Measurements from ENCODE around the gene SRRT.

GRCh38 chr7:100893318-100893895, 18.5 kb downstream of the SRRT start:
- TF ChIP-seq CTCF (IDR thresholded peaks at IDR 0.05) = no peak
- TF ChIP-seq EZH2 (IDR thresholded peaks at IDR 0.05) = no peak
